COLO829 (cell line): Measurements from ENCODE around the gene LONRF3.
A peak's percentile ranks its signal among the peaks of the same experiment; 100 is the strongest.

Experiments
- DNase-seq: peaks from one replicate; pipeline ENCODE4 v3.0.0; 2012; ENCODE audit warnings: low spot score

Gene LONRF3

DNA sequence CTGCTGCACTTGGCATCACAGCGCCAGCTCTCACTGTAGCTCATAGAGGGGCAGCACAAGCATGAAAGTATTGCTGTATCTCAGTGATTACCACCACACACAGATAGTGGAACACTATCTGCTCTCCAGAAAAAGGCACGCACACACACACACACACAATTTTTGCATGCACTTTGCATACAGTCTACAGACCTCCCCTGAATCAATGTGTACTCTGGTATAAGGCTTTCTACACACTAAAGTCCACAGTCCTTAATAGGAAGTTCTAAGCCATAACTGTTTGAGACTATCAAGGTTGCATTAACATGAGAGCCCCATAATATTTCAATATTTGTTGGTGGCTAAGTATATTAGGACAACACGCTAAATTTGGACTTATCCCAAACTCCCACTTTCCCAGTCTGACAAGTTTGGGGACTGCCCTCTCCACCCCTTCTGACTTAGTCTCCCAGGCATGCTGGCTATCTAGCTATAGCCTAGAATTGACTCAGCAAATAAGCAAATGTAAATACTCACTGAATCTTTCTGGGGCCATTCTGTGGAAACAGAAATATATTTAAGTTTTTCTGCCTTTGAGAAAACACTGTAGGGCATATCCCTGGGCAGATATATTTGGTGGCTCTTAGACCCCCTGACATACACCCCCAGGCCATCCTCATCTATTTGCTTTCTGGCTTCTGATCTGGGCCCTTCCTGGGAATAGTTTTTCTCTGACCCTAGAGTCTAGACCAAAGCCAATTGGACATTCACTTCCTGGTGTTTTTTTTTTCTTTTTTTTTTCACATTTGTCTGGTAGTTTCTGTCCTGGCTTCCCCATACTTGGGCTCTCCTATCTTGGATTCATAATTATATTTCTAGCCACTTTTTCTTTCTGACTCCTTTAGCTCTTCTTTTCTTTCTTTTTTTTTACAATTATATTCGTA, 62.0 kb downstream of the LONRF3 start:
- no peak for DNase-seq

DNA sequence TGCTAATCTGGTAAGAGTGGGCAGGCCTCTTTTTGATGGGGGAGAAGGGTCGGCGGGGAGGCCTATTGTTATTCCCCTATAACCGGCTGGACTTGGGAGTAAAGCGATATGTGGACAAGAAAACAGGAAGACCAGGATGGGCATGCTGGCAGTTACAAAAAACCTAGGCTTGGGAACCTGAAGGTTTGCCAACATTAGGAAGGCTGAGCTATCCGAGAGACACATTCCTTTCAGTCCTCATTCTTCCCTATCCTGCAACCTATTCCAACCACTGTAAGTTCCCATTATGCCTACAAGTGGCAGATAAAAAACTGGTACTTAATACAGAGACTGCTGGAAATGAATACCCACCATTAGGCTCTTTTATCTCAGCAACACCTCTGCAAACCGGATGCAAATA, 66.0 kb downstream of the LONRF3 start:
- DNase-seq, result no peak

DNA sequence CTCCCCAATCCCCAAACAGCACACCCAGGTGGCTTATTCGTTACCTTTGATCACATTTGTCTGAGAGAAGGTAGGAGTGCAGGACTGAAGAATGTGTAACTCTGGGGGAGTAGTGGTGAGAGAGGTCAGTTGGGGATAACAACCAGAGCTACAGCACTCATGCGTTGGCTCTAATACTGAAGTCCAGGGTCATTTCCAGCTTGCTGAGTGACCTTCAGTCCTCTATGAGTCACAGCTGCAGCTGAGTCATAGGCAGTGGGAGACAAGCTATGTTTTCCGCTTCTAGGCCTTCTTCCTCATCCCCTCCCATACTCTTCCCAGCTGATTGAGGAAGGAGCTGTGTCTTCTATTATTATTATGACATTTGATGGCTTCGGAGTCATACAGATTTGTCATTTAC, 66.8 kb downstream of the LONRF3 start:
- peak; percentile 82 for DNase-seq

DNA sequence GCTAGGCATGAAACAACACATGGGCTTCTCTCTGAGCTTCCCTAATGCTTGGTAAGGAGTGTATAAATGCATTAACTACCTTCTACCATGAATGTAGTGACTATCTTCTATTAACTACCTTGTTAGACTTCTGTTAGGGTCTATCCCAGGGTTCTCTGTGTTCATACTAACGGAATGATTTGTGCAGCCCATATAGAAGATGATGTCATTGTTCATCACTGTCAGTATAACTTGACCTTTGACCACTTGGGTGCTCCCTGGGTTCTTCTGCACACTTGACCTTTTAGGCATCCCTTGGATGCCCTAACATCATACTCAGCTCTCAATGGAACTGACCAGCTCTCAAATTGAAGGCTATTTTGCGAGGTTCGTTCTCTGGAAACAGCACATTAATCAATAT, 67.6 kb downstream of the LONRF3 start:
- no peak for DNase-seq

DNA sequence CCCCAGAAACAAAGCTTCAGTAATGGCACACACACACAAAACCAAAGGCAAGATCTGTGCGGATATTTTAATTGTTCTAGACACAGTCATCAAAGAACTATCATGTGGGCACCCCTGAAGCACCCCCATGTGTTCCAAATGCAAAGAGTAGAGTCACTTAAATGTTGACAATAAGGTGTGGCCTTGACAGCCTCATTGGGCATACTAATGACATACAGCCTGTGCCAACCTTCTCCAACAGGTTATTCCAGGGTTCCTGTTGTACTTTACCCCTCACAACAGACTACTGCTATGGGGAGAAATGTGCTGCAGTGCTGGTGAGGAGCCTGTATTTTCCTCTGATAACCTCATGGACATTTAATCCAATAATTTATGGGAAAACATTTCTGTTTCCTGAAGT, 68.6 kb downstream of the LONRF3 start:
- DNase-seq, result no peak

DNA sequence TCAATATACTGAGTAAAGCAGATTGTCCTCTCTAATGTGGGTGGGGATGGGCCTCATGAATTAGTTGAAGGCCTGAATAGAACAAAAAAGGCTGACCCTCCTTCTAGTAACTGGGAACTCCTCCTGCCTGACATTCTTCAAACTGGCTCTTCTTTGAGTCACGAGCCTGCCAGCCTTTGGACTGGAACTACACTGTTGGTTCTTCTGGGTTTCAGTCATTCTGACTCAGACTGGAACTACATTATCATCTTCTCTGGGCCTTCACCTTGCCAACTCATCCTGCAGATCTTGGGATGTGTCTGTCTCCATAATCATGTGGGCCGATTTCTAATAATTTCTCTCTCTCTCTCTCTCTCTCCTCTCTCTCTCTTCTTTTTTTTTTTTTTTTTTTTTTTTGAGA, 71.5 kb downstream of the LONRF3 start:
- no peak for DNase-seq

DNA sequence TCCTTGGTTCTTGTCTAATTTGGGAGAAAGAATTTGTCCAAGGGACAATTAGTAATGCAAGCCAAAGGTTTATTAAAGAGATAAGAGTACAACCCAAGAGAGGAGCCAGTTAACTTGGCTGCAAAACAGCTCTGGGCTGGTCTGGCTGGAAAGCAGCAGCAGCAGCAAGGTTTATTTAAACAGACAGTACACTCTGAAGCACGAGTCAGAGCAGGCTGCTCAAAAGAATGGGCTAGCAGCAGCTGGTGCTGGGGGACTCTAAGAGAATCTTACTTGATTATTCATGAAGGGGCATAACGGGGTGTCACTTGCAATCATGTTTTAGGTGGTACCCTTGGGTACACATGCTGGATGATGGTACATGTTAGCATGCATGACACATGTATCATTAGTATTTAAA, 81.3 kb downstream of the LONRF3 start:
- DNase-seq, result no peak

DNA sequence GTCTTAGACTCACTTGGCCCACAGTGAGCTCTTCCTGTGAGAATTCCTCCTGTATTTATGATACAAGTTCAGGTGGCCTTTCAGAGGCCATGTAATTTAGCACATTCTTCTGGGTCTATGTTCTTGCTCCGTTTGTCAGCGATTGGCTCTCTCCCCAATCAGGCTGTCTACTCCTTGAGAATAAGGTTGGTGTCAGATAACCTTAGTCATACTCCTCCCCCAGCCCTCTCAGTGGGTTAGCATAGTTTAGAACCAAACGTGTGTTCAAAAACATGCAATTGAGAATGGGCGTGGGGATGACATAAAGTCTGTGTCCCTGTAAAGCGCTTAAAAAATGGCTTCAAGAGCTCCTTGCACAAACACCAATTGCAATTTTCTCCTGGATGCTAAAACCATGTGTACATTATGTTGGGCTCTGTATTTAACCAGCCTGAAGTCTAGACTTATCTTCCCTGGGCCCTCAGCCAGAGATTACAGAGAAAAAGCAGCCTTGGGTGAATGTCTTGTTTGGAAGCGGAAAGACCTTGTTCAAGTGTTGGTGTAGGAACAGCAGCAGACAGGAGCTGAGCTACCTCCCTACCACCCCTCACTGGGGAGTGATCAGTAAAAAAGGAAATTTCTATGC, 88.4 kb downstream of the LONRF3 start:
- no peak for DNase-seq

DNA sequence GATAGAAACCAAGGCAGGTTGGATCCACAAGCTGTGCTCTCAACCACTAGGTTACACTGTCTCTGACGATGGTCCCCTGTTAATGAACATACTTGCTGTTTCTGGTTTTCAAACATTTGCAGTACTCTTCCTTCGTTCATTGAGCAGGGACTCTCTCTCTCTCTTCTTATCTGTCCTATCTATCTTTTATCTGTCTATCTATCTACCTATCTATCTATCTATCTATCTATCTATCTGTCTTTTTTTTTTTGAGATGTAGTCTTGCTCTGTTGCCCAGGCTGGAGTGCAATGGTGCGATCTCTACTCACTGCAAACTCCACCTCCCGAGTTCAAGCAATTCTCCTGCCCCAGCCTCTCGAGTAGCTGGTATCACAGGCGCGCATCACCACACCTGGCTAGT, 89.0 kb downstream of the LONRF3 start:
- no peak for DNase-seq

DNA sequence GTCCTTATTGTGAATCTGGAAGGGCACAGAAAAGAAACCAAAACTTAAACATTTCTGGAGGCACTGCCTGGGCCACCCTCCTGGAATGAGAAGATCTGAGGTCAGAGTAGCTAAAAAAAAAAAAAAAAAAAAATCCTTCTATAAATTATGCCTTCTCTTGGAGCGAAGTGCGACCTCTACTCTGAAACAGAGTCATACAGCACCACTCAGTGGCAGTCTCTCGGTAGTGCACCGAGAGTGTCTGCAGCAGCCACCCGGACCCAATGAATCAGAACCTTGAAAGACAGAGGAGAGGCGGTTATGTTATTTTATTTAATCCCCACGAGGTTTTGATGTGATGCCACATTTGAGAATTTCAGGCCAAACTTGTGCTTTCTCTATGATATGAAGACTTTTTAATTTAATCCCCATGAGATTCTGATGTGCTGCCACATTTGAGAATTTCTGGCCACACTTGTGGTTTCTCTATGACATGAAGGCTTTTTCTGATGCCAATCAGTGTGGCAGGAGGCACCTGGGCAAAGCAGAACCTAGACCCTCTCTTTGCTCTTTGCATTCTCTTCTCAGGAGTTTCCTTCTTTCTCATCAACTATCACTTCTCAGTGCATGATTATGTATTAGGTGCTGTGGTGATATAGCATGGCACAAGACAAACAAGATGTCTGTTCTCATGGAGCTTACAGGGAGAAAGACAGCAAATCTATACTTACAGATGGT, 92.8 kb downstream of the LONRF3 start:
- peak; percentile 58 for DNase-seq
